HG02973 (cell line): Measurements from ENCODE around the gene CHRNB1.

ENCODE experiments used
- ATAC-seq: cut with Tn5 transposase; IDR thresholded peaks from one replicate; pipeline ENCODE4 v1.9.1; 2021; ENCODE audit warnings: moderate library complexity; ENCODE audit not compliant: unreplicated experiment

CHRNB1 gene

DNA sequence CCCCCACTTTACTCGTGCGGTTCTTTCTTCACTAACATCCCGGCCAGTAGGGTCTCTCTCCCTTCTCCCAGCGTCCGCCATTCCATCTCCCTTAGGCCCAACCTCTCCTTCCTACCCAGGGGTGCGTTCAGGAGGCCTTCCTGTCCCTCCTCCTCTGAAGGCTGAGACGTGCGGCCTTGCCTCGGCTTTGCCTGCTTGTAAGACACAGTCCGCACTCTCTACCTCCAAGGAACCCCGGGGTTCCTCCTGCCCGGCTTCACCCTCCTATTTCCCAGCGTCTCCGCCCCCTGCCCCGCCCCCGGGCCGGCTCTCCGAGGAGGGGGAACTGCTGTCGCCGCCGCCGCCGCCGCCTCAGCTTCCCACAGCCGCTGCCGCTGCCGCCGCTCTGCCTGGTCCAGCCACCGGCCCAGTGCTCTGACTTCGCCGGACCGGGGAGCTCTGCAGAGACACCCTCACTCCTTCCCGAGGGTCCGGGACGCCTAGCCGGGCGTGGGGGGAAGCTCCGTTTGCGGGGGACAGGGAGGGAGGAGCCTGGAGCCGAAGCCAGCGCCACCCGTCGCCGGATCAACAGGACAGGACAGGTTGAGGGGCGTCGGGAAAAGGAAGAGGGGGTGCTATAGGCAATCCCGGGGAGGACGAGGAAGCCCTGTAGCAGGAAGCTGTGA, 6.8 kb upstream of the CHRNB1 start:
- no peak for ATAC-seq

DNA sequence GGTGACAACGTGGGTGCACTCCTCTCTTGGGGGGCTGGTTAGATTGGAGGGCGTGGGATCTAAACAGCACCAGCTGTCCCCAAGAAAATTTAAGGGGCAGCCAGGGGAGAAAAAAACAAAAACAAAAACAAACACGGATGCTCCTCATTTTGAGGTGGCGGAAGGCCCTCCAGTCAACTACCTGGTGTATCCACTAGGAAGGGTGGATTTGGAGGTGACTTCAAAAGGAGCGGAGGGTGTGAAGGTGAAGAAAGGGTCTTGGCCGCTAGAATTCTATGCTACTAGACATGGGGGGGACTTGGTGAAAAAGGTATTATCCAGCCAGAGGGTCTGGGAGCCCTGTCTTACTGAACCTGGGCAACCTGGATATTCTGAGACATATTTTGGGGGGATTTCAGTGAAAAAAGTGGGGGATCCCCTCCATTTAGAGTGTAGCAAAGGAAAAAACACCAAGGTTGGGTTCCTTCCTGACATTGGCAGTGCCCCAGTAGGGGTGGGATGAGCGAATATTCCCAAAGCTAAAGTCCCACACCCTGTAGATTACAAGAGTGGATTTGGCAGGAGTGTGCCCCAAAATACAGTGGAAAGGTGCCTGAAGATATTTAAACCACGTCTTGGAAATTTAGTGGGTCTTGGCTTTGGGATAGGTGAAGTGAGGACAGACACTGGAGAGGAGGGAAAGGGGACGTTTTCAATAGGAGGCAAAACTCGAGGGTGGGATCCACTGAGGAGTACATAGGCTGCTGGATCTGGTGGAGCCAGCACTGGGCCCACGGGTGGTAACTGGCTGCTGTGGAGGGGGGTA, 6.0 kb upstream of the CHRNB1 start:
- ATAC-seq, result no peak

DNA sequence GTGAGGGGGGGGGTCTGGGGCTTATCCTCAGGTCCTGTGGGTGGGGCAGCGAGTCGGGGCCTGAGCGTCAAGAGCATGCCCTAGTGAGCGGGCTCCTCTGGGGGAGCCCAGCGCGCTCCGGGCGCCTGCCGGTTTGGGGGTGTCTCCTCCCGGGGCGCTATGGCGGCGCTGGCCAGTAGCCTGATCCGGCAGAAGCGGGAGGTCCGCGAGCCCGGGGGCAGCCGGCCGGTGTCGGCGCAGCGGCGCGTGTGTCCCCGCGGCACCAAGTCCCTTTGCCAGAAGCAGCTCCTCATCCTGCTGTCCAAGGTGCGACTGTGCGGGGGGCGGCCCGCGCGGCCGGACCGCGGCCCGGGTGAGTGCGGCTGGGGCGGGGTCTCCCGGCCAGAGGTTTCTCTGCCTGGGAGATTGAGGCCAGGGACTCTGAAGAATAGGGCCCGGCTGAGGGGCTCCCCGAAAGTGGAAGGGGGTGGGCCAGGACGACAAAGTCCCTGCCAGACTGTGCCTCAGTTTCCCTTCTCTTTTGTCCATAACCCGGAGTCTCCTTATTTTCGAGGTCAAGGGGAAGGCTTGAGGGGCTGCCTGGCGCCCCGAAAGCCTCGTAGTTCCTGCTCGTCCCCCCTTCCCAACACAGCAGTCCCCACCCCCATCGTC, 5.3 kb upstream of the CHRNB1 start, which contains the start of gene FGF11:
Gene FGF11, plus strand, starts transcription at position 51 of the 651 bp plus-strand sequence. Its CDS starts 109 bp downstream, at position 160.
- no peak for ATAC-seq

DNA sequence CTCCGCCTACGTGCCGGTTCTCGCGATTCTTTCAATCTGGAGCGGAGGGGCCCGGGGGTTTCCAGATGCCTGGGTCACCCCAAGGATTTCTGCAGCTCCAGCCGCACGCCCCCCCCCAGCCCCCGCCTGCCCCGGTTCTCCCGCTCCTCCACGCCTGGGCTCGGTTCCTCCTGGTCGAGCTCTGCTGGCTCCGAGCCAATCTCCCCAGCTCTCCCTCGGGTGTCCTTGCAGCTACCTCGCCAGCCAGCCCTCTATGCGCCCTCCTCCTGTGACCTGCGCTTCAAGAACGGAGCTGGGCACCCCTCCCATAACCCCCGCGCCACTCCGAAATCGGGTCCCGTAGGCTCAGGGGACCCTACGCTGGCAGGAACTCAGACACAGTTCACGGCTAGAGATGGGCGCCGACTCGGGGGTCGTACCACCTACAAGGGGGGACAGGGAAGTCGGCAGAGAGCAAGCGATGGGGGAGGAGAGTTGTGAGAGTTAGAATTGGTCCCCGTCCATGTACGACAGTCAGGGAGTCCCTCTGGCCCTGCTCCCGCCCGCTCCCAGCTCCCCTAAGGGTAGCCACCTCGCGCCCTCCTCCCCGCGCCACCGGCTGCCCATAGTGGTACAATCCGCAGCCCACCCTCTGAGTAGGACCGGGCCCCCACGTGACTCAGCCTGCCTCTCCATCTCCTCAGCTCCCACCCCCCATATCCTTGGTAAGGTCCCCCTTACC, 4.6 kb upstream of the CHRNB1 start:
- no peak for ATAC-seq

DNA sequence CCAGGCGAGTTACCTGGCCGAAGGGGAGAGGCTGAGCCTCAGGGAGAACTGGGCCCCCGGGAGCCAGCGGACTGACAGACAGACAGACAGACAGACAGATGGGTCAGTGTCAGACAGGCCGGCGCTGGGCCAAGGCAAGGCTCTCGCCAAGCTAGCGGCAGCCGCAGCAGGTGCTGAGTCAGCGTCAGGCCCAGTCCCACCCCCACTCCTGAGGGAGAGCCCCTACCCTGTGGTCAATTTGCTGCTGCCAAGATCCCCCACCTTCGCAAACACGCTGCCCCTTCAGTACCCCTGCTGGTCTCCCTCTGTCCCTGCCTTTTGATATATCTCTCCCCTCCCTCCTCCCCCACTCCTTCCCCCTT, 4.0 kb upstream of the CHRNB1 start:
- no peak for ATAC-seq

DNA sequence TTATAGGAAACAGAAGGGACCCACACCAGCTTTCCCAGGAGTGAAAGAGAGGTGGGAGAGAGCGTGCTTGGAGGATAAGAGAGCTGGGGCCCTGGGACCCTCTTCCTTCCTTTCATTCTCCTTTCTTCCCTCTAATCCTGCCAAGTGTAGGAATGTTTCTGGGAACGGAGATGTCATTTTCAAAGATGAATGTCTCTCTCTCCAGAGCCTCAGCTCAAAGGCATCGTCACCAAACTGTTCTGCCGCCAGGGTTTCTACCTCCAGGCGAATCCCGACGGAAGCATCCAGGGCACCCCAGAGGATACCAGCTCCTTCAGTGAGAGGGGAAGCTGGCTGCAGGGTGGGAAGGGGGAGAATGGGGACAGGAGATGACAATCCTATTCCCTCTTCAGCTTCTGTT, 3.6 kb upstream of the CHRNB1 start:
- no peak for ATAC-seq

DNA sequence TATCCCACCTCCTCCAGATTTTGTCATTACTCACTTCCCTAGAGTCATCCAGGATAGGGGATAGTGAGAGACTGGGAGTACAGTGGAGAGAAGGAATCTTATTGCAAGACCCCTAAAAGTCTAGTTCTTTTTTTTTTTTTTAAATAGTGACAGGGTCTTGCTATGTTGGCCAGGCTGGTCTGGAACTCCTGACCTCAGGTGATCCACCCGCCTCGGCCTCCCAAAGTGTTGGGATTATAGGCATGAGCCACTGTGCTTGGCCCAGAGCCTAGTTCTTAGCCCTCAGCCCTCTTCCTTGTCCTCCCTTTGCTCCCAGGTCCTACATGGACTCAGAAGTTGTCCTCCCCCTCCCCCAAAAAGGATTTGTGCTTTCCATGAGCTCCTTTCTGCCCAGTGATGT, 2.7 kb upstream of the CHRNB1 start:
- ATAC-seq, result no peak

DNA sequence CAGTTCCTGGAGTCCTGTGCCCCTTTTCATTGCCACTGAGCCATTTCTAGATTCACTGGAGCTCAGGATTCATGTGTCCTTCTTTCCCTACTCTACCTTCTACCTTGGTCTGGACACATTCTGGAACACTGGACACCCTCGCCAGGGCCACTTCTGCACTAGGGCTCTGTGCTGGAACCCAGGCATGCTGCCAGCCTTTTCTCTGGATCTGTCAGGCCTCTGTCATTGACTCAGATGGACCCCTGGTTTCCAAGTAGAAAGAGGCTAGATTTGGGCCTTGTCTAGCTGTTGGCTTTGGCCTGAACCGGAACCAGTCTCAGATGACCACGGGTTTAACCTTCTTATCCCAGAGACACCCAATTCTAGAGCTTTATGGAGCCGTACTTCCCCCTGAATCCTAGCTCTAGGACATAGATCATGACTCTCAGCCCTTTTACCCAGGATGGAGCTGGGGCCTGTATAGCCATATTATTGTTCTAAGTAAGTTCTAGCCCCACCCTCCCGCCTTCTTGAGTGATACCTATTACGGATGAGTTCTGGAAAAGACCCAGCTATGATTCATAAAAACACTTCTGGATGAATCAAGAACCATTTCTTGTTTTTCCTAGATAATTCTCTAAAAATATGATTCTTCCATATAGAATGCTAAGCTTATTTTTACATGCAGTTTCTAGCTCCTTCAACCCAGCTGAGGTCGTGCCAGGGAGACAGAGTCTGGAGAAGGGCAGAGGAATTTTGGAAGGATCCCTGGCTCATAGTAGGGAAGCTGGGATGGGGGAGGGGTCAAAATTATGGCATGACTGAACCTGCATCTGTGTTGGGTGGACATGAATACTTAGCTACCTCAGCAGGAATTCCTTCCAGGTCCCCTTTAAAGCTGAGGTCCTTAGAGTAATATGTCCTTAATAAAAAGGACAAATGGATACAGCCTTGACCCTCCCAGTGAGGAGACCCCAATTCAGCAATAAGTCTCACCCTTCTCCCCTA, 1.1 kb upstream of the CHRNB1 start:
- no peak for ATAC-seq

DNA sequence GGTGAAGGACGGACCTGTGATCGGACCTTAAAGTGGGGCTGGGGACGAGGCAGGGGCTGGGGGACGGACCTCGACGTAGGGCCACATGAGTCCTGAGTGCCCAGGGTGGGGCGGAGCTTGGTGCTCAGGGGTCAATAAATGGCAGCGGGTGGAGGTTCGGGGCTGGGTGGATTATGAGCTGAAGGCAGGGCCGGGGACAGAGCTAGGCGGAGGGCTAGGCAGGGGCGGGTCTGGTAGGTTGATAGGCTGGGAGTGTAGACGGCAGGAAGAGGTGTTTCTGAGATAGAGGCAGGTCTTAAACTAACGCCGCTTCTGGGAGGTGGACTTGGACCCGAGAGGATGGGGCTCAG, 733 bp downstream of the CHRNB1 start:
- ATAC-seq, result no peak

DNA sequence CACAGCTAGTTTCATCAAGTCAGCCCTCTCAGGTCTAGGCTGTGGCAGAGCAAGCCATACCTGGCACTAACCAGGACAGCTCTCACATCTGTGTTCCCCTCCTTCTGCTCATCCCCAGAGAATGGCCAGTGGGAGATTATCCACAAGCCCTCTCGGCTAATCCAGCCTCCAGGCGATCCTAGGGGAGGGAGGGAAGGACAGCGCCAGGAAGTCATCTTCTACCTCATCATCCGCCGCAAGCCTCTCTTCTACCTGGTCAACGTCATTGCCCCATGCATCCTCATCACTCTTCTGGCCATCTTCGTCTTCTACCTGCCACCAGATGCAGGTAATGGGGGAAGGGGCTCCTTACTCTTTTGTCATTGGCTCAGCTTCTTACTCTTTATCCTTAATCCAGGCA, 3.6 kb downstream of the CHRNB1 start:
- ATAC-seq, result no peak

DNA sequence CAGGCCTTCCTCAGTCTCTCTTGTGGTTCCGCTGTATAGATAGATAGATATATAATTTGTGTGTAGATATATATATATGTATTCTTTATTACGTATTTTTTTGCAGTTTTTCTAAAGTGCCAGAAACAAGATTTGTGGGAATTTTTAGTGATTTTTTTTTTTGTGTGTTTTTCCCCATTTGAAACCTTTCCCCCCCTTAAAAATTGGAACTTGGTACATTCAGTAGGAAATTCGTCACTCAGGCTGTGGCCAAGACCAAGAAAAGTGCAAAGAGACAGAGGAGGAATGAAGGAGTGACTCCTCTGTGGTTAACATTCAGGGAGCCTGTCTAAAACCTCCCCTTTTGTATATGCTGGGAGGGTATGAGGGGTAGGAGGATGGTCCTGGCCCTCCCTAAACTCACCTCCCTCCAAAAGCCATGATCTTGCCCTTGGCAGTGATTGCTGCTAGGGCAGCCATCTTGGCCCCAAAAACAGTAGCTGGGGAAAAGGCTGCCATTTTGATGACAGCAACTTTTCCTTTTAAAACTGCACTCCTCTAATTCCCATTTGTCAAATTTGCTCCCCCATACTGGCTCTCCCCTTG, 15.2 kb downstream of the CHRNB1 start:
- ATAC-seq, result no peak

DNA sequence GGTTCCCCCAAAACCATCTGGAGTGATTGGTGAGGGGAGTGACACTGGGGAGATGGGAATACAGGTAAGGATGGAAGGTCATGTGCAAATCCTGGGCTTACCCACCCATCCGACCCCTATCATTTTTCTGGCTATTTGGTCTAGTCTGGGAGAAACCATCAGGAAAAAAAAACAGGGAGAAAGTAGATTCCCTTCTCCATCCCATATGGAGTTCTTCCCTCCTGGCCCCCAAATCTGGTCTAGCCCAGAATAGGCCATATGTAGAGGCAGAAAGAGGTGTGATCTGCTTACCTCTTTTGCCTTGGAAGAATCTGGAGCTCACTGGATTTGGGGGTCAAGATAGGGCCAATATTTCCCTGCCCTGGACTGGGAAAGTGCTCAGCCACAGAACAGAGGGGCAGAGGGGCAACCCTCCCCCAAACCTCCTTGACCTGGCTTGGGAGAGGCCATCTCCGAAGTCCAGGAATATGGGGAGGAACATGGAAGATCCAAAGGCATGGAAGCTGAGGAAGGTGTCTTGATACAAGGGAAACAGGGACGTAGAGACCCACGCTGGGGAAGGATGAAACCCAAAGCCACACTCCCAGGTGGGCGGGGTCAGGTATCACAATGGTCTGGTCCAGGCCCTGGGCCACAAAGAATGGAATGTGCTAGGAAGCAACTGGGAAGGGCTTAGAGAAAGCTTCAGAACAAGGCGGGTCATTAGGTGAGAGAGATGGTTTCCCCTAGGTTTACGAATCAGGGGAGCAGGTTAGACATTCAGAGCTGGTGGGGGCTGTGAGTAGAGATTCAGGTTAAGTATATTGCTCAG, 16.2 kb downstream of the CHRNB1 start:
- no peak for ATAC-seq

DNA sequence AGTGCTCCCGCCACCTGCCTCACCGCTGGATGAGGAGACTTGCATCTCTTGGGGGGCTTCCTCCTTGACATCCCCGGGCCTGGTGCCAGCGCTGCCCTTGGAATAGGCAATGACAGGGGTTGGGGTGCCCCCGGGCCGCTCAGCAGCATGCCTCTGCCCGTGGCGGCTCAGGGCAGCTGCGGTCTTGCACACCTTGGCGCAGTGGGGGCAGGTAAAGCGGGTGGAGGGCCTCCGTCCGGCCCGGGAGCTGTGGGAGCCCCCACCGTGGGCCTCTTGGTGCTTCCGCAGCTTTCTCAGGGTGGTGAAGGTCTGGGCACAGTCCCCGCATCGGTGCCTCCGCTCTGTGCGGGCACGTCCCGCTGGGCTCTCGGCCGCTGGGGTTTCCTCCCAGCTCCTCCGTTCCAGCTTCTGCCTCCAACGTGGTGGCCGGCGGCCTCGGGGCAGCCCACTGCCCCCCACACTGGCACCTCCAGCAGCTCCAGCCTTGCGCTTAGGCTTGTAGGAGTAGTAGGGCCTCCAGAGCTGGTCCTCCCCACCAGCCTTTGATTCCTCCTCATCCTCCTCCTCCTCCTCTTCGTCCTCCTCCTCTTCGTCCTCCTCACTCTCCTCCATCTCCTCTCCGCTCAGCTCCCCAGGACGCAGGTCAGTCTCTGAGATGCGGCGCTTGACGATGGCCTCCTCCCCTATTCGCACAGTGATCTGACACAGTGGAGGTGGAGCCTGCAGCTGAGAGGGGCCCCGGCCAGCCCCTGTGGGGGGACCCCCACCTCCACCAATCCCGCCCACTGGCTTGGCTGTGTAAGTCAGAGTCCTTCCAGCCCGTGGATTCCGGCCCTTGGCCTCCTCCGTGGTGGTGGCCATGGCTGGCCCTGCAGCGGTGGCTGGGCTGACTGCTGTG, 17.9 kb downstream of the CHRNB1 start:
- ATAC-seq, result no peak

DNA sequence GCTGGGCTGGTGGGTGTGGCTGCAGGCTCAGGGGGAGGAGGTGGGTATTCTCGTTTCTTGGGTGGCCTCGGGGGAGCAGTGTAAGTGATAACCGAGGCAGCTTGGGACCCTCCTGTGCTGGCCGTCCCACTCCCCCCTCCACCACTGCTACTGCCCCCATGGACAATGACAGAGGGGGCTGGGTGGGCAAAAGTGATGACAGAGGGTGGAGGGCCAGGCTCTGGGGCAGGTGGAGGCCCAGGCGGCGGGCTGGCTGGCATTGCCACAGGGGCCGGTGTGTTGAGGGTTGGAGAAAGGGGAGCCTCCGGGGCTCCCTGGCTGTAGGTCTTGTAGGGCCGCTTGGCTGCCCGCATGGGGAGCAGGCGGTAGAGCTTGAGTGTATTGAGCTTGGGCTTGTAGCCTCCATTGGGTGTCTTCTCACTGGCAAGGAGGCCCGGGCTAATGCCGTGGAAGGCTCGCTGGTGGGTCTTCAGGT, 18.5 kb downstream of the CHRNB1 start:
- no peak for ATAC-seq

DNA sequence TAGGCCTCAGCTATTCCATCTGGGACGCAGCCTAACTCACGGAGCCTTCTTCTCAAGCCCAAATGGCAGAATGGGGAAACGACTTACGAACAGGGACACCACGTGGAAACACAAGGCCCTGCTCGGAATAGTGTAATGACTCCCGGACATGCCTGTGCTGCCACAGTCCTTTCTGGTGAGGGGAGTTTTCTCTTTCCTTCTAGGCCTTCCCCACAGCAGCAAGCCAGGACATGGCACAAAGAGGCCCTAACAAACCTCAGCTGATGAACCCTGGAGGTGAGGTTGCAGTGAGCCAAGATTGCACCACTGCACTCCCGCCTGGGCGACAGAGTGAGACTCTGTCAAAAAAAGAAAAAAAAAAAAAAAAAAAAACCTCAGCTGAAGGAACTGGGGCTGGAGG, 19.2 kb downstream of the CHRNB1 start:
- no peak for ATAC-seq

DNA sequence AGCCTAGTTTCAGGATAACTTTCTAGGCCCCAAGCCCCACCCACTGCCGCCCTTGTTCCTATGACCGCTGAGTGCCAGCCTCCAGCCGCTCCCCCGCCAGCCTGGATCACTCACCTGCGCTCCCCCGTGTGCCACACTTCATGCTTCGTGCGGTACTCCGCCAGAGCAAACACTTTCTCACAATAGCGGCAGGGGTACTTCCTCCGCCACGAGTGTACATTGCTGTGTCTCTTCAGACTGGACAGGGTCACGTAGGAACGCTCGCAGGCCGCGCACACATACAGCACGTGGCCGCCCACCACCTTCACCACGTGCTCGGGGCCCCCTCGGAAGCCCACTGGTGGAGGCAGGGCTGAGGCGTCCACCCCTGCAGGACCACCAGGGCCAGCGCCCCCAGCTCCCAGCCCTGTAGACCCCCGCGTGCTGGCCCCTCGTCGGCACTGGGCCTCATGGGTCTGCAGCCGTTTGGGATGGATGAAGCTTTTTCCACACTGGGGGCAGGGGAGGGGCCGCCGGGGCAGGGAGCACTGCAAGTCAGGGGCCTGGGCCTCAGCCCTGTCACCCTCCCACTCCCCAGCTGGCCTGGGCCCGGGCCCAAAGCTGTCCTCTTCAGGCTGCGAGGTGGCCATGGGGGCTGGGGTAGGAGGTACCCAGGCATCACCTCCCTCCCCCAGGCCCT, 20.9 kb downstream of the CHRNB1 start:
- no peak for ATAC-seq

DNA sequence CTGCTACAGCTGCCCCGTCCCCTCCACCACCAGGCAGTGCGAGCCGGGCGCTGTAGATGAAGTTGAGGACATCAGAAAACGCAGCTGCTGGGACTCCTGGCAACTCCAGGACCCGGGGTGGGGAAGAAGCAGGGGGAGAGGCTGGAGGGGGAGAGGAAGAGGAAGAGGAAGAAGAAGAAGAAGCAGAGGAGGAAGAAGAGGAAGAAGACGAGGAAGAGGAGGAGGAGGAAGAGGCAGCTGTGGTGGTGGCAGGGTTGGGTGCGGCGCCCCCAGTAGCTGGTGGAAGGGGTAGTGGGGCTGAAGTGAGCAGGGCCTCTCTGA, 21.4 kb downstream of the CHRNB1 start:
- no peak for ATAC-seq
